Activated T-cell treated with anti-CD3 and anti-CD28 coated beads for 4 hours (primary cell): ENCODE results near the gene RAP1A.
"Not testable (repeated sequence)": the region's sequence is repeated elsewhere in the genome, so short reads cannot be mapped to it uniquely, and the experiment has no call there.

Experiments used
- DNase-seq: peaks from one replicate; pipeline ENCODE4 v3.0.0-alpha.2; 2020

The RAP1A gene

DNA sequence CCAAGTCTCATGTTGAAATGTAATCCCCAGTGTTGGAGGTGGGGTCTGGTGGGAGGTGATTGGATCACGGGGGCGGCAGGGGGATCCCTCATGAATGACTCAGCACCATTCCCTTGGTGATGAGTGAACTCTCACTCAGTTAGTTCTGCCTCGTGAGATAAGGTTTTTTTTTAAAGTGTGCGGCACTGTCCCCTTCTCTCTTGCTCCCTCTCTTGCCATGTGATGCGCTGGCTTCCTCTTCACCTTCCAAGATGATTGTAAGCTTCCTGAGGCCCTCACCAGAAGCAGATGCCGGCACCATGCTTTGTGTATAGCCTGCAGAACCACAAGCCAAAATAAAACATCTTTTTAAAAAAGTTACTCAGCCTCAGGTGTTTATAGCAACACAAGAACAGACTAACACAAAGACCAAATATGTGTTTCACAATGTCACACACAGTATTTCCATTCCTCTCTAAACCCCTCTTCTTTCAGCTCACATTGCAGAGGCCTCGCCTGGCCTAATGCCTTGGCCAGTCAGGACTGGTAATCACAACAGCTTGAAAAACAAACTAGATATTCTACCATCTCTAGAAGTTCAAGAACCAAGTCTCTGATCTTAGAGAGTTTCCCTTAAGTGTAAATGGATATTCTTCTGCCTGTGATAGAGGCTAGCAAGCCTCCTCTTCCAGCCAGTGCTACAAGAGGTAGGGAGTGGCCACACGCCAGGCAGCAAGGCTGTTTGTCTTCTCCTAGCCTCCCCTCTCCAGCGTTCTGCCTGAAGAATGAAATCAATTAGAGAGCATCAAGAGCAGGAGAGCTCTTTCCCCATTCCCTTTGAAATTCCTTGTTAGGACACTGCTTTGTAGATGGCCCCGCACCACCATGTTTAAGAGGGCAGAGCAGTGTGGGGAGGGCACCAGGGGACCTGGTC lies 19.6 kb upstream of the RAP1A start:
- DNase-seq: no peak

GRCh38 chr1:111600886-111601386 lies 18.7 kb upstream of the RAP1A start:
- no peak for DNase-seq

DNA sequence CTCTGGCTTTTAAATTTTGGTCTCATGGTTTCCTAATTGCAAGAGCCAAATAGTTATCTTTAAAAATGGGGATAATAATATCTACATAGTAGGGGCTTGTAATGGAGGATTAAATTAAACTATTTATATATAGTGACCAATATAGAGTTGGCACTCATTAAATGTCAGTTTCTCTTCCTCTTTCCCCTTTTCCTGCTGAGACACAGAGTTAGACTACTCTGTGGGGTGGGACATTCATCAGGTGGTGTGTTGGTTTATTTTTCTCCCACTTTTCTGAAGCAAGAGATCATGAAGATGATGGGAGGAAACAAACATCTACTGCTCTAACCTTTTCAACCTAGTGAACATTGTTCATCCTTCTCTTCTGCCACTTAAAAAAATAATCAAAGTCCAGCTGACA lies 17.3 kb upstream of the RAP1A start:
- no peak for DNase-seq

DNA sequence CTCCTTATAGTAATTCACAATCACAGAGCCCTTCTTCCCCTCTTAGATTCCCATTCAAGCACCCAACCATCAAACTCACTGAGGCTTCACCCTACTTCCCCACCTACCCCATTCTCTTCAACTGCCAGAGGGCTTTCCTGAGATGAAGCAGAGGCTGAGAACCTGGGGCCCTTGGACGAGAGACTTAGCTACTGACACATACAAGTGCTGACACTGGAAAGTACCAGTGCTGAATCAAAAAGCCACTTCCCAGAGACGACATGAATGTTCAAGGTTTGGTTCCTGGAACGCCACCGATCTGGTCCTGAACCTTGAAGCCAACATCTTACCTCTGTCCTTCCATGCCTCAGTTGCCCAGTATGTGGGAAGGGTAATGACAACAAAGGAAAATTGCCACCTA lies 16.6 kb upstream of the RAP1A start:
- no peak for DNase-seq

- DNase-seq: peak; percentile 60
These were observed 15.6 kb upstream of the RAP1A start for GRCh38 chr1:111603979-111604378.

- DNase-seq: no peak
These were observed 14.7 kb upstream of the RAP1A start for GRCh38 chr1:111604931-111605330.

DNA sequence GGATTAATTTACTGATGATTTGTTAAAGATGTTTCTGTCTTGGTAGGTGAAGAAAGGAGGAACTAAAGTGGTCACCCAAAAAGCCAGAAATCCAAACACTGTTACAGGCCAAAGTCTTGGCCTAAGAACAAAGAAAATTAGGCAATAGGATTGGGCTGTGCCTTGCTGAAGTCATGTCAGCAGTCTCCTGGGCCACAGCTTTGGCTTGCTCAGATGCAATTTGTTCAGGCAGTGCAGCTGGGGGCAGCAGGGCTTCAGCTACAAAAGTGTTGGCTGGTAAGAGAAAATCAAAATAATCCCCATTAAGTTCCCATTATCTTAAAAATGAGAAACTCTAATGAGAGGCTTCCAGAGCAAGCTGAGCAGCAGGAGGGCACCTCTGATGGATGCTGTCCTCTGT lies 14.0 kb upstream of the RAP1A start:
- no peak for DNase-seq

GRCh38 chr1:111606457-111607215 lies 13.0 kb upstream of the RAP1A start:
- not testable (repeated sequence) for DNase-seq

DNA sequence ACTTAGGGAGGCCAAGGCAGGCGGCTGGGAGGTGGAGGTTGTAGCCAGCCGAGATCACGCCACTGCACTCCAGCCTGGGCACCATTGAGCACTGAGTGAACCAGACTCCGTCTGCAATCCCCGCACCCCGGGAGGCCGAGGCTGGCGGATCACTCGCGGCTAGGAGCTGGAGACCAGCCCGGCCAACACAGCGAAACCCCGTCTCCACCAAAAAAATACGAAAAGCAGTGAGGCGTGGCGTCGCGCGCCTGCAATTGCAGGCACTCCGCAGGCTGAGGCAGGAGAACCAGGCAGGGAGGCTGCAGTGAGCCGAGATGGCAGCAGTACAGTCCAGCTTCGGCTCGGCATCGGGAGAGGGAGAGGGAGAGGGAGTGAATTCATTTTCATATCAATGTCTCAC lies 11.1 kb upstream of the RAP1A start:
- DNase-seq: not testable (repeated sequence)

DNA sequence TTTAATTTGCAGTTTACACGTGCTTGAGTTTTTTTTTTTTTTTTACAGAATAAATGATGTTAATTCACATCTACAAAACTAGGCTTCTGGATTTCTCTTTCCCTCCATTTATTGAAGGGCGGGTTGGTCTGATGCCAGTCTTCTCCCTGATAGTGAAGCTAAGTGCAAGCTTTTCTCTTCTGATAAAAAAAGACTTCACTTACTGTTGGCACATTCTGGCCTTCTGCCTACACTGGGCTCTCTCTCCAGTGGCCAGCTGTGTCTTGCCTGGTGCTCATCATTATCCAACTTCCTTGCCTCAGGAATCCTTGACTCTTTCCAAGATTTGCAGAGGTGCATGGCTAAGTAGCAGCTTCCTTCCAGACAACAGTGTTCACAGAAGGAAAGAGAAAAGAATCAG lies 7.6 kb upstream of the RAP1A start:
- no peak for DNase-seq

DNA sequence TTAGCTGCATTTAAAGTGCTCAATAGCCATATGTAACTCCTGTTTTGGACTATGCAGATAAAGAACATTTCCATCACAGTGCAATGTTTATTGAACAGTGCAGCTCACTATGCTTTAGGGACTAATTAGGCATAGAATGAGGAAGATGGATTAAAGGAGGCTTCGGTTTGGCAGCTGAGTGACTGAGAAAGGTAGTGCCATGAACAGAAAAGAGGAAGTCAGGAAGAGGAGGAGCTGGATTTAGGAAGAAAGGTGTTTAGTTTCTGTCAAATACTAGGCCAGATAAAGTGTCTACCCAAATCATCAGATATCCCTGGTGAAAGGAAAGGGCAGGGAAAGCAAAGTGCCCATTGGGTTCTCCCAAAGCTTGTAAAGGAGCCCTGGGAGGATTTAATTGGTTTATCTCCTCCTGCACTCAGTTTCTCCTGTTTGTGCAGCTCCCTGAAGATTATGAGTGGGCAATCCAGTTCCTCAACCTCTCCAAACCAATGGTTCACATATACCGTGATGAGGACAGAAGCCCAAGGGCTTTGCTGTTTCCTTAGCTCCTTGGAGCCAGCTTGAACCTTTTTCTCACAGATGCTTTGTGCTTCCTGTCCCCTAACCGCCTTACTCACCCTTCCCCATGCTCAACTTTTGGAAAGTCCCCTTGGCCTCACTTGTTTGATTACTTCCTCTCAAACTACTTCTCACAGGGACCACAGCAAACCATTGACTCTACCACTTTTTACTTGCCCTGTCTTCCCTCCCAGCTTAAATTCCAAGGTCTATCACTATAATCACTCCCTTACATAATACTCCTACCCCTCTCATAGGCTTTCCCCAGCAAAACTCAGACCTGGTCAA lies 3.5 kb upstream of the RAP1A start:
- peak; percentile 41 for DNase-seq

- no peak for DNase-seq
These were observed 1.5 kb upstream of the RAP1A start for GRCh38 chr1:111618081-111618480.

DNA sequence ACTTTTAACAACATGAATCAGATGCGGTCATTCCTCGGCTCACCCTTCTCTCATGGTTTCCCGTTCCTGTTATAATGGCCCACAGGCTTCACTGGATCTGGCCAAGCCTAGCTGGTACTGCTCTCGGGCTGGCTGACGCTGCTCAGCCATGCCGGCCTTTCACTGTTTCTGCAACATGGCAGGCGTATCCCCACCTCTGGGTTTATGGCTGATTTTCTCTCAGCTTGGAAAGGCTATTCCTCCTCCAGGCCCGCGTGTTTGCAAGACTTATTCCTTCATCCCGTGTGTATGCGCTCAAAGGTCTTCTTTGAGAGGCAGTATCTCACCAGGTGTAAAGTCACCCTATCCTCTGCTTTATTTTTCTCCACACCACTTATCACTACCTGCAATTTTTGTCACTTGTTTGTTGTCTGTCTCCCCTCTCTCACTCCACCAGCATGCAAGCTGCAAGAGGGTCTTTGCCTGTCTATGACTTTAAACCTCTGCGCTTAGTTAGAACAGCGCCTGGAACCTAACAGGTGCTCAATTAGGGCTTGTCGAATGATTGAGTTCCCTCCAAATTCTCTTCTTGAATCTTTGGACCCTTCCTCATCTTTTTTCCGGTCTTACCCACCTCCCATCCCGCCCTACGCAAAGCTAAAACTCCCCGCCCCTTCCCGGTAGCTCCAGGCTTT lies 491 bp upstream of the RAP1A start:
- DNase-seq: no peak

- DNase-seq: no peak
These were observed 917 bp downstream of the RAP1A start for GRCh38 chr1:111620441-111620971.

DNA sequence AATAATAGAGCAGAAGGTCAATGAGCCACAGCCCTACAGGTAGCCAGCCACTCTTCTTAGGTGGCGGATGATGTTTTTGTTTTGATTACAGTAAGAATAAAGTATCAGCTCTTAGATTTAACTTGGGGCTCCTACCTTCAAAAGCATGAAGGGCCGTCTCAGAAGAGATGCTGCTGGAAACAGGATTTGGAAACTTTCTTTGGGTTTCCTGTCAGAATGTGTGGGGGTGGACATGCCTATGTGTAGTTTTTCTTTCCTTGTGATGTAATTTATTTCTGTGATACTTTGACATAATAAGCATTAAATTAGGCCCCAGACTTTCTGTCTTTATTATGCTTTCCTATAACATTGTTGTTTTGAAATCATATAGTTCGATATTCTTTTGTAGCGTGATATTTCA lies 1.5 kb downstream of the RAP1A start:
- no peak for DNase-seq

DNA sequence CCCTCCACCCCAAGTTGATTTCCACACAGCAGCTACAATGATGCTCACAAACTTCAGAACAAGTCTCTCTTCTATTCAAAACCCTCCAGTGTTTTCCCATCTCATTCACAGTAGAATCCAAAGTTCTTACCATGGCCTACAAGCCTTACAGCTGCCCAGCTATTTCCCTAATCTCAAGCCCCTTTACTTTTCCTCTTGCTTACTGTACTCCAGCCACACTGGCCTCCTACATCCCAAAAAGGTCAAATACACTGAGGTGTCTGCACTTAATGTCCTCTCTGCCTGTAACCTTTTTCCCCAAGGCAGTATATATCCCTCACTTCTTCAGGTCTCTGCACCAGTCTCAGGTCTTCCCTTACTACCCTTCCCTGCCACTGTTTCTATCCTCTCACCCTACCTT lies 2.6 kb downstream of the RAP1A start:
- no peak for DNase-seq

GRCh38 chr1:111624382-111624781 lies 4.8 kb downstream of the RAP1A start:
- no peak for DNase-seq

DNA sequence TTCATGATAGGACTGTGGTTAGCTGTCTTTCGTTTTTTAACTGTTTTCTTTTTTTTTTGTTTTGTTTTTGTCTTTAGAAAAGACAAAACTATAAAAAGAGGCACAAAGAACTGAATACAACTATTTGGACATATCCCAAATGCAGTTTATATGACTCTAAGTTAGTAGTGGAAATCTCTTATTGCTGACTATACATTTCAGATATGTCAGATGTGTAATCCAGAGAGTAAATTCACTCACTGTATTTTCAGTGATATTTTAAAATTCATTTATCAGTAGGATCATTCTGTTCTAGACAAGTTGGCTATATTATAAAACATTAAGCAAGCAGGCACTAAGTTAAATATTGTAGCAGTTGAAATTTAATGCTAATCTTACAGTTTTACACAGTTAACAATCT lies 5.7 kb downstream of the RAP1A start:
- no peak for DNase-seq

DNA sequence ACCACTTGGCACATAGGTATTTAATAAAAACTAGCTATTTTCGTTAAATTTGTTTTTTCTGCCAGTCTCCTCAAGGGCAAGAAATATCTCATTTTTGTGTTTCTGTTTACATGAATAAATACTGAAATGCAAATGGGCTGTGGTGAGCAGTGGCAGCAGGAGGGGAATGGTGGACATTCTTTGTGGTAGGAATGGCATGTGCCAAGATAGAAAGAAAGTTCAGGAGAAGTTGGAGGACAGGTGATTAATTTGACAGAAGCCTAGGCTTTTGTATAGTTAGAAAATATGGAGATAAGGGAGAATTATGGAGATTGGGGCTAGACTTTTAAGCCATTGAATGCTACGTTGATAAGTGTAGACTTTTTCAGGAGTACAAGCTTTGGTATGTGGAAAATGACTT lies 8.6 kb downstream of the RAP1A start:
- no peak for DNase-seq

DNA sequence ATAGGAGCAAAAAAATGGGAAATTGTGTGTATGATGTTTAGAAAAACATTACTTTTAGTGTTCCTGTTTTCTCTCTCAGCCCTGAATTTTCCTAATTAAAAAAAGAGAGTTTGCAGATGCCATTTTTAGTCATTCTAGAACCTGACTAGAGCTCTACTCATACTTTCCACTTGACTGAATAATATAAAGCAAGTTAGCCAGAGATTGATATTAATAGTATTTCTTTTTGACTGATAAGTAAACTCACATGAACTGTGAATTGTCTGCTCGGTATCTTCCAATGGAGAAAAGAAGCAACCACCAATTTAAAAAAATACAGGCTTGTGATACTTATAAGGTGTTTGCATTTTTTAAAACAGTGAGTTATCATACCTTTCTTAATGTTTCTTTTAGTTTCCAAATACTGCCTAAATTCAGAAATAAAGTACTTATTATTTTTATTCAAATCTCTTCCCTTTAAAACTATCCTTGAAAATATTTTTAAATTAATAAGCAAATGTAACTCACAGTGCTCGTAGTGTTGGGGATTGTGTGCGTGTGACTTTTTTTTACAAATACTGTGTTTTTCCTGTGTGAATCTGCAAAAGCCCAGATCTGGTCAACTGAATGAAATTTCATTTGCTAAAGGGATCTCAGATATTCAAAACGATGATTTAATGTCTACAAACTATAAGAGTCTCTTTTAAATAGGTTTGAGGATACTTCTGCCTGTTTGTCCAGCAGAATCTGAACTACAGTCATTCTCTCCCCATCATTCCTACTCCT lies 9.8 kb downstream of the RAP1A start:
- DNase-seq: no peak

GRCh38 chr1:111630567-111630966 lies 11.0 kb downstream of the RAP1A start:
- DNase-seq: no peak
